ENCODE measurements around the gene UGT1A6.

UGT1A6 gene

GRCh38 chr2:233822101-233822771 is 129.5 kb downstream of the UGT1A6 start:
- no peak for DNase-seq

All from hippocampal formation (tissue), 2 donors.